GM23248 (cell line): ENCODE data around the gene CHST13. TPM values are rescaled to one million over a fixed set of nuclear protein-coding genes. Genes with fewer than 3 reads are reported as not detected.

Experiments
- DNase-seq: peaks from one replicate; pipeline ENCODE4 v3.0.0-alpha.2; 2015
- H2AFZ ChIP-seq: fragments of 200-600 bp; sonication (generic); 2 replicates; pipeline ENCODE4 v1.6.1; 2016; ENCODE audit warnings: antibody characterized with exemption
- H3F3A ChIP-seq: fragments of 200-600 bp; sonication (generic); 2 replicates; pipeline ENCODE4 v1.6.1; 2016; ENCODE audit warnings: mild to moderate bottlenecking, antibody characterized with exemption, mixed run types; ENCODE audit not compliant: insufficient read depth
- H3K27ac ChIP-seq: fragments of 200-600 bp; sonication (generic); 2 replicates; pipeline ENCODE4 v1.5.1; 2016; ENCODE audit warnings: mild to moderate bottlenecking
- H3K27me3 ChIP-seq: fragments of 200-600 bp; sonication (generic); replicated peaks from 2 replicates; pipeline ENCODE4 v1.6.1; 2016; ENCODE audit warnings: mild to moderate bottlenecking; ENCODE audit not compliant: insufficient read depth
- H3K36me3 ChIP-seq: fragments of 200-600 bp; sonication (generic); 2 replicates; pipeline ENCODE4 v1.6.1; 2016; ENCODE audit warnings: low read depth, mild to moderate bottlenecking
- H3K4me1 ChIP-seq: fragments of 200-600 bp; sonication (generic); 2 replicates; pipeline ENCODE4 v1.6.1; 2016; ENCODE audit warnings: mild to moderate bottlenecking; ENCODE audit not compliant: insufficient read depth
- H3K4me2 ChIP-seq: fragments of 200-600 bp; sonication (generic); one replicate; pipeline ENCODE4 v1.6.1; 2016; ENCODE audit warnings: mild to moderate bottlenecking; ENCODE audit not compliant: unreplicated experiment
- H3K4me3 ChIP-seq: fragments of 200-600 bp; sonication (generic); 2 replicates; pipeline ENCODE4 v1.5.1; 2016; ENCODE audit warnings: mild to moderate bottlenecking
- H3K79me2 ChIP-seq: fragments of 200-600 bp; sonication (generic); 2 replicates; pipeline ENCODE4 v1.6.1; 2016; ENCODE audit warnings: mild to moderate bottlenecking; ENCODE audit not compliant: insufficient read depth
- H3K9ac ChIP-seq: fragments of 200-600 bp; sonication (generic); 2 replicates; pipeline ENCODE4 v1.6.1; 2016; ENCODE audit warnings: mild to moderate bottlenecking
- H3K9me2 ChIP-seq: fragments of 200-600 bp; sonication (generic); 2 replicates; pipeline ENCODE4 v1.6.1; 2016; ENCODE audit warnings: mixed run types, mild to moderate bottlenecking, moderate library complexity; ENCODE audit not compliant: insufficient read depth
- H3K9me3 ChIP-seq: fragments of 200-600 bp; sonication (generic); one replicate; pipeline ENCODE4 v1.6.1; 2017; ENCODE audit warnings: low read depth
- H4K20me1 ChIP-seq: fragments of 200-600 bp; sonication (generic); 2 replicates; pipeline ENCODE4 v1.6.0; 2016; ENCODE audit not compliant: insufficient read depth
- EZH2 ChIP-seq: fragments of 200-600 bp; sonication (generic); IDR thresholded peaks from 2 replicates; pipeline ENCODE4 v1.6.1; 2018; ENCODE audit warnings: antibody characterized with exemption, mild to moderate bottlenecking; ENCODE audit not compliant: insufficient read depth, poor library complexity, severe bottlenecking
- EZH2phosphoT487 ChIP-seq: fragments of 200-600 bp; sonication (generic); IDR thresholded peaks from 2 replicates; pipeline ENCODE4 v1.6.1; 2018; ENCODE audit warnings: antibody characterized with exemption, moderate library complexity, mild to moderate bottlenecking, low read depth; ENCODE audit not compliant: insufficient read depth
- WGBS, 2 experiments: methylation state at CpG; one replicate each; pipeline ENCODE4 v1.1.6; 2015 to 2017; ENCODE audit warnings: low lambda C conversion rate in 2 of 2, low coverage in 1 of 2; ENCODE audit errors: missing lambda C conversion rate in 2 of 2; 5-methylcytosine and 5-hydroxymethylcytosine counted together
- in situ Hi-C: fragments of 300-500 bp; cut with MboI; formaldehyde crosslinking; loops from 2 replicates; pipeline ENCODE4 v1.15.0; 2020
- polyA plus RNA-seq: library from polyadenylated mRNA; unstranded; fragments of >200 nt; fragmentation: Nextera tagmentation; extraction: Ambion mirVana; gene quantifications from 2 replicates; pipeline ENCODE4 v1.2.1, GENCODE V29; 2016
- total RNA-seq: library from RNA; depleted of rRNA; stranded (reverse); fragments of >200 nt; shearing (Covaris generic); gene quantifications from 2 replicates; pipeline ENCODE4 v1.2.3, GENCODE V29; 2014

Gene CHST13
- total and polyA plus RNA-seq, 2 experiments from 2014 or later = 0.11 TPM; not detected in 1

DNA sequence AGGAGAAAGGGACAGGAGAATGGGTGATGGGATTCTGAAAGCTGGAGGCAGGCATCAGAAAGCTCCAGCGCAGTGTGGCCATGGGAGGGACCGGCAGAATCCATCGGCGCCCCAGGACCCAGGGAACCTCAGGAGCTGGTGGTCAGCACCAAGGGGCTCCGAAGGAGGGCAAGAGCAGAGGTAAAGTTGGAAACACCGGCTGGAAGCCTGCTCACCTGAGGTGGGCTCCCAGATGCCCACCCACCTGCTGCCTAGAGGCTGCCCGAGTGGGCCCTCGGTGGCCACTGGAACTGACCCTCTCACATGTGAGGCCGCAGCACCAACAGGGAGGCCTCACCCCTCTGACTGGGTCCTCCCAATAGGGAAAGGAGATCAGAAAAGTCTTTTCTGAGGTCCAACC is 38.0 kb upstream of the CHST13 start:
- Histone ChIP-seq H3F3A (no peaks in the 10 kb centered on the region), H3K27ac (no peak overlapping the region), H4K20me1 (no peaks in the 10 kb centered on the region), H3K9me3 (no peaks in the 10 kb centered on the region), H3K9ac (no peak overlapping the region), H3K4me3 (no peak overlapping the region), H3K9me2 (no peaks in the 10 kb centered on the region), H3K4me2 (no peak overlapping the region), H3K27me3 (0 out of 2 replicates have a peak, but pooled peaks cover 6% of the 10 kb centered on the region), H3K79me2 (no peaks in the 10 kb centered on the region), H3K4me1 (no peaks in the 10 kb centered on the region), H2AFZ (no peak overlapping the region), H3K36me3 (no peaks in the 10 kb centered on the region)
- TF ChIP-seq EZH2 (no peak), EZH2phosphoT487 (no peak)
- in situ Hi-C loops = no loop called here
- 91 to 97% methylated on average over 9 of the region's 9 CpGs for WGBS, 2 experiments
- no peak for DNase-seq

DNA sequence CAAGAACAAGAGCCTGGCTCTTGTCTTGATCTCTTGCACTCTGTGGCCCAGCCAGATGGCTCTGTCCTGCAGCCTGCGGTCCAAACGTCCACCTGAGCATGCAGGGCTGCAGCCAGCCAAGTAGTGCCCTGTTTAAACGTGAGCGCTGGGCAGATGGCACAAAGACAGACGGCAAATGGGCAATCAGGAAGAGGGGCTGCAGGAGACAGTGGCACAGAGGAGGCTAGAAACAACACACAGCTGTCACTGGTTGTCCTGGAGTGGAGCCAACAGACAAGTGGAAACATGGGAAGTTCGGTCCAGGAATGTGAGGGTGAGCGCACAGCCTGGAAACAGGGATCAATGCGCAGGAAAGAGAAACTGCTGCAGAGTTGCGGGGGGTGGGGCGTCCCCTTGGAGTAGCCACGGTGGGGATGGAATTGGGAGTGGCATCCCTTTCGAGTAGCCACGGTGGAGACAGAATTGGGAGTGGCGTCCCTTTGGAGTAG is 37.6 kb upstream of the CHST13 start:
- Histone ChIP-seq H3K9me2 (no peaks in the 10 kb centered on the region), H3K27ac (no peak overlapping the region), H3K4me2 (no peak overlapping the region), H4K20me1 (no peaks in the 10 kb centered on the region), H2AFZ (no peak overlapping the region), H3K4me1 (no peaks in the 10 kb centered on the region), H3F3A (no peaks in the 10 kb centered on the region), H3K4me3 (no peak overlapping the region), H3K79me2 (no peaks in the 10 kb centered on the region), H3K36me3 (no peaks in the 10 kb centered on the region), H3K9me3 (no peaks in the 10 kb centered on the region), H3K9ac (no peak overlapping the region), H3K27me3 (0 out of 2 replicates have a peak, but pooled peaks cover 6% of the 10 kb centered on the region)
- in situ Hi-C loops = no loop called here
- no peak for TF ChIP-seq EZH2phosphoT487
- WGBS, 2 experiments = 81 to 84% methylated on average over 14 of the region's 14 CpGs
- DNase-seq = no peak

DNA sequence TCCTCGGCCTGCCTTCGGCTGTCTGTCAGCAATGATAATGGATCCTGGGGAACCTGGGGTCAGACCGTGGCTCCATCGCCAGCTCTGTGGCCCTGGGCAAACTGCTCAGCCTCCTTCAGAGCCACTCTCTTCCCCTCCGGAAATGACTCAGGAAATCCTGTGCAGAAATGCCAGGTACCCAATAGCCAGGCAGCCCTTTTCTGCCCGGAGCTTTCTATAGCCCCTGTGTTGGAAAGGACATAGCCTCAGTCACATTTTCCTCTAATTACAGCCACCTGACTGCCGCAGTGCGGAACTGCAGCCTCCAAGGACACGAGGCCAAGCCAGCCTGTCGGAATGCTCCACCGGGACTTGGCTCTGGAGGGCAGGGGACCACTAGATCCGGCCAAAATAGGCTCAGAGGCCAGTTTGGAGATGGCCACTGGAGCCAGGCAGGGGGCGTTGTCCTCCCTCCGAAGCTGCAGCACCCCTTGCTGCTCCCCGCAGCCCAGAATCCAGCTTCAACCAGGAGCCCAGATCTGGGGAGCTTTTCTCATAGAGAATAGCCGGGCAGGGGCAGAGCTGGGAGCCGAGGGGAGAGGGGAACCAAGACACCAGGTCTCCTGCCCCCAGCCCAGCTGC is 36.7 kb upstream of the CHST13 start:
- no peaks in the 10 kb centered on the region for H3F3A ChIP-seq
- H3K79me2 ChIP-seq = no peaks in the 10 kb centered on the region
- DNase-seq = peak; percentile 73
- no peaks in the 10 kb centered on the region for H4K20me1 ChIP-seq
- H3K4me2 ChIP-seq = no peak overlapping the region
- in situ Hi-C loops = no loop called here
- 0 out of 2 replicates have a peak, but pooled peaks cover 6% of the 10 kb centered on the region for H3K27me3 ChIP-seq
- no peak for TF ChIP-seq EZH2
- TF ChIP-seq EZH2phosphoT487 = no peak
- no peak overlapping the region for H3K9ac ChIP-seq
- no peaks in the 10 kb centered on the region for H3K36me3 ChIP-seq
- H3K9me3 ChIP-seq = no peaks in the 10 kb centered on the region
- 33 to 35% methylated on average over 17 of the region's 17 CpGs for WGBS, 2 experiments
- peak overlapping the region; percentile 62 for H2AFZ ChIP-seq
- H3K9me2 ChIP-seq = no peaks in the 10 kb centered on the region
- no peak overlapping the region for H3K27ac ChIP-seq
- no peak overlapping the region for H3K4me3 ChIP-seq
- no peaks in the 10 kb centered on the region for H3K4me1 ChIP-seq

DNA sequence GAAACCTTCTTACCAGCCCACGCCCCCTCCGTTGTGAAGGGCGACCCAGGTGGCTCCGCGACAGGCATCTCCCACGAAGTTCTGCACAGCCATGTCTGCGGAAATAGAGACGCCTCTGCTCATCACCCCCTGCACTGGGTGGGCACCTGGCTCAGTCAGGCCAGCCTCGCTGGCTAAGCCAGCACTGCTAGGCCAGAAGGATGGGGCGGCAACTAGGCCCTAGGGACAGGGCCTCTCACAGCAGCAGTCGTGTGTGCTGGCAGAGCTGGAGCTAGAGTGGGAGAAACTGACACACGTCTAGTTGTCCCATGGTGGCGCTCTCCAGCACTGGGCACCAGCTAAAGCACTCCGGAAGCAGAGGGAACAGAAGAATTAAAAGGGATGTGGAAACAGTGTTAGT is 35.8 kb upstream of the CHST13 start:
- no peak for DNase-seq
- Histone ChIP-seq H3K79me2 (no peaks in the 10 kb centered on the region), H3K9ac (no peak overlapping the region), H3K9me3 (no peaks in the 10 kb centered on the region), H3K36me3 (no peaks in the 10 kb centered on the region), H4K20me1 (no peaks in the 10 kb centered on the region), H3K27ac (no peak overlapping the region), H3K4me2 (no peak overlapping the region), H2AFZ (no peak overlapping the region), H3F3A (no peaks in the 10 kb centered on the region), H3K9me2 (no peaks in the 10 kb centered on the region), H3K4me1 (no peaks in the 10 kb centered on the region), H3K27me3 (0 out of 2 replicates have a peak, but pooled peaks cover 6% of the 10 kb centered on the region), H3K4me3 (no peak overlapping the region)
- no peak for TF ChIP-seq EZH2phosphoT487
- TF ChIP-seq EZH2 = no peak
- in situ Hi-C loops = no loop called here
- WGBS, 2 experiments = 87 to 90% methylated on average over 14 of the region's 14 CpGs
